H1 (cell line): ENCODE results near the gene IPO13.

Experiments used
- EGR1 ChIP-seq: IDR thresholded peaks from 2 replicates; pipeline ENCODE4 v1.6.1; 2011; ENCODE audit warnings: low read depth, low read length, borderline replicate concordance
- EP300 ChIP-seq, 2 experiments: IDR thresholded peaks; 1 replicate in 1 of 2; 2 replicates in 1 of 2; pipeline ENCODE4 v1.6.1; 2011 to 2012; ENCODE audit warnings: low read depth in 2 of 2, low read length in 2 of 2, mild to moderate bottlenecking in 2 of 2, borderline replicate concordance in 1 of 2, inconsistent platforms in 1 of 2, moderate library complexity in 1 of 2
- POLR2A ChIP-seq, 2 experiments: IDR thresholded peaks; 1 replicate in 1 of 2; 2 replicates in 1 of 2; pipeline ENCODE4 v1.6.1; 2011; ENCODE audit warnings: low read depth in 2 of 2, low read length in 2 of 2, mild to moderate bottlenecking in 2 of 2; ENCODE audit errors: control extremely low read depth in 1 of 2
- SP2 ChIP-seq: IDR thresholded peaks from 2 replicates; pipeline ENCODE4 v1.6.1; 2012; ENCODE audit warnings: mild to moderate bottlenecking, low read length, inconsistent platforms
- SRF ChIP-seq: IDR thresholded peaks from 2 replicates; pipeline ENCODE4 v1.6.1; 2011; ENCODE audit warnings: mild to moderate bottlenecking, low read depth, low read length, moderate library complexity
- TF ChIP-seq, protein P1 (sequence below), 3 experiments: IDR thresholded peaks; 1 replicate in 2 of 3; 2 replicates in 1 of 3; pipeline versions ENCODE4 v1.5.1 to v1.6.1; 2011; ENCODE audit warnings: low read length in 3 of 3, mild to moderate bottlenecking in 3 of 3, inconsistent platforms in 2 of 3, low read depth in 1 of 3, moderate library complexity in 1 of 3; ENCODE audit not compliant: insufficient read depth in 1 of 3; ENCODE audit errors: control extremely low read depth in 1 of 3
- TF ChIP-seq, protein P2 (sequence below): fragments of 300-600 bp; sonication (generic); IDR thresholded peaks from 2 replicates; pipeline ENCODE4 v1.7.1; 2012; ENCODE audit warnings: low read length, moderate library complexity, mild to moderate bottlenecking, inconsistent platforms; ENCODE audit not compliant: insufficient replicate concordance

DNA sequence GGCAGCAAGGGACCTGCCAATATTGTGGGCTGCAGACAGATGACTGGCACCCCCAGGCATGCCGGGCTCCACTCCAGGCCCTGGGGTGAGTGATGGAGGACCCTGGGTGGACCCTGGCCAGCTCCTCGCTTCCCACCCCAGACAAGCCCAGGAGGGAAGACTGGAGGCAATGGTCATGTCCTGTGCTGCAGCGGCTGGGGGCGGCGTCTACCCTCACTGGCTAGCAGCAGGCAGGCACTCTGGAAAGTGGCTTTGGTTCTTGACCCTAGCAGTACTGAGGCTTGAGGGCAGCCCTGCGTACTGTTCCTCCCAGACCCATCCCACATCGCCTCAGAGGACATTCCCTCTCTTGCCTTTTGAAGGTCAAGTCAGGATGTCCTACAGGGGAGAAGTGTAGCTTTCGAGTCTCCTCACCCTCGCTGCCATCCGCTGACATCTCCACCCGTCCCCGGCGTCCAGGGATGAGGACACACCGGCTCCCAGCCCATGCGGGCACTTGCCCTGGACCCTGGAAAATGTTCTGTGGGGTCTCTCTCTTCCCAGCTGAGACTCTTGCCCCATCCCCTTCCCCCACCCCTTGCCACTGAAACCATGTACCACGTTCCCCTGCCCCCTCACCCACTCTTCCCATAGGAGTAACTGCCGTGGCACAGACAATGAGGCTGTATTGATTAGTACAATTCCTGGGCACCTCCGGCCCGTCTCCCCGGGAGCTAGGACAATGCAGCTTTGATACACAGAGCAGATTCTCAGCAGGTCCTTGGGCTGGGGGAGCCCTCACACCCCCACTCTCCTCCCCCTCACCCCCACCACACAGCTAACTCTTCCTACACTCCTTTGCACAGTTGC is 69.5 kb downstream of the IPO13 start:
- TF ChIP-seq, protein P1, sequence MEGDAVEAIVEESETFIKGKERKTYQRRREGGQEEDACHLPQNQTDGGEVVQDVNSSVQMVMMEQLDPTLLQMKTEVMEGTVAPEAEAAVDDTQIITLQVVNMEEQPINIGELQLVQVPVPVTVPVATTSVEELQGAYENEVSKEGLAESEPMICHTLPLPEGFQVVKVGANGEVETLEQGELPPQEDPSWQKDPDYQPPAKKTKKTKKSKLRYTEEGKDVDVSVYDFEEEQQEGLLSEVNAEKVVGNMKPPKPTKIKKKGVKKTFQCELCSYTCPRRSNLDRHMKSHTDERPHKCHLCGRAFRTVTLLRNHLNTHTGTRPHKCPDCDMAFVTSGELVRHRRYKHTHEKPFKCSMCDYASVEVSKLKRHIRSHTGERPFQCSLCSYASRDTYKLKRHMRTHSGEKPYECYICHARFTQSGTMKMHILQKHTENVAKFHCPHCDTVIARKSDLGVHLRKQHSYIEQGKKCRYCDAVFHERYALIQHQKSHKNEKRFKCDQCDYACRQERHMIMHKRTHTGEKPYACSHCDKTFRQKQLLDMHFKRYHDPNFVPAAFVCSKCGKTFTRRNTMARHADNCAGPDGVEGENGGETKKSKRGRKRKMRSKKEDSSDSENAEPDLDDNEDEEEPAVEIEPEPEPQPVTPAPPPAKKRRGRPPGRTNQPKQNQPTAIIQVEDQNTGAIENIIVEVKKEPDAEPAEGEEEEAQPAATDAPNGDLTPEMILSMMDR (IDR thresholded peaks at IDR 0.05; ENCODE audit: control extremely low read depth in 1 of 3, insufficient read depth in 1 of 3, low read depth in 1 of 3, low read length in 3 of 3), result no peak
- TF ChIP-seq SP2 (no peak), POLR2A (IDR thresholded peaks at IDR 0.05; ENCODE audit: control extremely low read depth in 1 of 2, low read depth in 2 of 2, low read length in 2 of 2) (no peak), EGR1 (no peak), SRF (no peak), EP300 (IDR thresholded peaks at IDR 0.05; ENCODE audit: borderline replicate concordance in 1 of 2, low read depth in 2 of 2, low read length in 2 of 2) (no peak)
- TF ChIP-seq, protein P2, sequence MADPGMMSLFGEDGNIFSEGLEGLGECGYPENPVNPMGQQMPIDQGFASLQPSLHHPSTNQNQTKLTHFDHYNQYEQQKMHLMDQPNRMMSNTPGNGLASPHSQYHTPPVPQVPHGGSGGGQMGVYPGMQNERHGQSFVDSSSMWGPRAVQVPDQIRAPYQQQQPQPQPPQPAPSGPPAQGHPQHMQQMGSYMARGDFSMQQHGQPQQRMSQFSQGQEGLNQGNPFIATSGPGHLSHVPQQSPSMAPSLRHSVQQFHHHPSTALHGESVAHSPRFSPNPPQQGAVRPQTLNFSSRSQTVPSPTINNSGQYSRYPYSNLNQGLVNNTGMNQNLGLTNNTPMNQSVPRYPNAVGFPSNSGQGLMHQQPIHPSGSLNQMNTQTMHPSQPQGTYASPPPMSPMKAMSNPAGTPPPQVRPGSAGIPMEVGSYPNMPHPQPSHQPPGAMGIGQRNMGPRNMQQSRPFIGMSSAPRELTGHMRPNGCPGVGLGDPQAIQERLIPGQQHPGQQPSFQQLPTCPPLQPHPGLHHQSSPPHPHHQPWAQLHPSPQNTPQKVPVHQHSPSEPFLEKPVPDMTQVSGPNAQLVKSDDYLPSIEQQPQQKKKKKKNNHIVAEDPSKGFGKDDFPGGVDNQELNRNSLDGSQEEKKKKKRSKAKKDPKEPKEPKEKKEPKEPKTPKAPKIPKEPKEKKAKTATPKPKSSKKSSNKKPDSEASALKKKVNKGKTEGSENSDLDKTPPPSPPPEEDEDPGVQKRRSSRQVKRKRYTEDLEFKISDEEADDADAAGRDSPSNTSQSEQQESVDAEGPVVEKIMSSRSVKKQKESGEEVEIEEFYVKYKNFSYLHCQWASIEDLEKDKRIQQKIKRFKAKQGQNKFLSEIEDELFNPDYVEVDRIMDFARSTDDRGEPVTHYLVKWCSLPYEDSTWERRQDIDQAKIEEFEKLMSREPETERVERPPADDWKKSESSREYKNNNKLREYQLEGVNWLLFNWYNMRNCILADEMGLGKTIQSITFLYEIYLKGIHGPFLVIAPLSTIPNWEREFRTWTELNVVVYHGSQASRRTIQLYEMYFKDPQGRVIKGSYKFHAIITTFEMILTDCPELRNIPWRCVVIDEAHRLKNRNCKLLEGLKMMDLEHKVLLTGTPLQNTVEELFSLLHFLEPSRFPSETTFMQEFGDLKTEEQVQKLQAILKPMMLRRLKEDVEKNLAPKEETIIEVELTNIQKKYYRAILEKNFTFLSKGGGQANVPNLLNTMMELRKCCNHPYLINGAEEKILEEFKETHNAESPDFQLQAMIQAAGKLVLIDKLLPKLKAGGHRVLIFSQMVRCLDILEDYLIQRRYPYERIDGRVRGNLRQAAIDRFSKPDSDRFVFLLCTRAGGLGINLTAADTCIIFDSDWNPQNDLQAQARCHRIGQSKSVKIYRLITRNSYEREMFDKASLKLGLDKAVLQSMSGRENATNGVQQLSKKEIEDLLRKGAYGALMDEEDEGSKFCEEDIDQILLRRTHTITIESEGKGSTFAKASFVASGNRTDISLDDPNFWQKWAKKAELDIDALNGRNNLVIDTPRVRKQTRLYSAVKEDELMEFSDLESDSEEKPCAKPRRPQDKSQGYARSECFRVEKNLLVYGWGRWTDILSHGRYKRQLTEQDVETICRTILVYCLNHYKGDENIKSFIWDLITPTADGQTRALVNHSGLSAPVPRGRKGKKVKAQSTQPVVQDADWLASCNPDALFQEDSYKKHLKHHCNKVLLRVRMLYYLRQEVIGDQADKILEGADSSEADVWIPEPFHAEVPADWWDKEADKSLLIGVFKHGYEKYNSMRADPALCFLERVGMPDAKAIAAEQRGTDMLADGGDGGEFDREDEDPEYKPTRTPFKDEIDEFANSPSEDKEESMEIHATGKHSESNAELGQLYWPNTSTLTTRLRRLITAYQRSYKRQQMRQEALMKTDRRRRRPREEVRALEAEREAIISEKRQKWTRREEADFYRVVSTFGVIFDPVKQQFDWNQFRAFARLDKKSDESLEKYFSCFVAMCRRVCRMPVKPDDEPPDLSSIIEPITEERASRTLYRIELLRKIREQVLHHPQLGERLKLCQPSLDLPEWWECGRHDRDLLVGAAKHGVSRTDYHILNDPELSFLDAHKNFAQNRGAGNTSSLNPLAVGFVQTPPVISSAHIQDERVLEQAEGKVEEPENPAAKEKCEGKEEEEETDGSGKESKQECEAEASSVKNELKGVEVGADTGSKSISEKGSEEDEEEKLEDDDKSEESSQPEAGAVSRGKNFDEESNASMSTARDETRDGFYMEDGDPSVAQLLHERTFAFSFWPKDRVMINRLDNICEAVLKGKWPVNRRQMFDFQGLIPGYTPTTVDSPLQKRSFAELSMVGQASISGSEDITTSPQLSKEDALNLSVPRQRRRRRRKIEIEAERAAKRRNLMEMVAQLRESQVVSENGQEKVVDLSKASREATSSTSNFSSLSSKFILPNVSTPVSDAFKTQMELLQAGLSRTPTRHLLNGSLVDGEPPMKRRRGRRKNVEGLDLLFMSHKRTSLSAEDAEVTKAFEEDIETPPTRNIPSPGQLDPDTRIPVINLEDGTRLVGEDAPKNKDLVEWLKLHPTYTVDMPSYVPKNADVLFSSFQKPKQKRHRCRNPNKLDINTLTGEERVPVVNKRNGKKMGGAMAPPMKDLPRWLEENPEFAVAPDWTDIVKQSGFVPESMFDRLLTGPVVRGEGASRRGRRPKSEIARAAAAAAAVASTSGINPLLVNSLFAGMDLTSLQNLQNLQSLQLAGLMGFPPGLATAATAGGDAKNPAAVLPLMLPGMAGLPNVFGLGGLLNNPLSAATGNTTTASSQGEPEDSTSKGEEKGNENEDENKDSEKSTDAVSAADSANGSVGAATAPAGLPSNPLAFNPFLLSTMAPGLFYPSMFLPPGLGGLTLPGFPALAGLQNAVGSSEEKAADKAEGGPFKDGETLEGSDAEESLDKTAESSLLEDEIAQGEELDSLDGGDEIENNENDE, result no peak
